ENCODE data around the gene TRPV6.

DNA sequence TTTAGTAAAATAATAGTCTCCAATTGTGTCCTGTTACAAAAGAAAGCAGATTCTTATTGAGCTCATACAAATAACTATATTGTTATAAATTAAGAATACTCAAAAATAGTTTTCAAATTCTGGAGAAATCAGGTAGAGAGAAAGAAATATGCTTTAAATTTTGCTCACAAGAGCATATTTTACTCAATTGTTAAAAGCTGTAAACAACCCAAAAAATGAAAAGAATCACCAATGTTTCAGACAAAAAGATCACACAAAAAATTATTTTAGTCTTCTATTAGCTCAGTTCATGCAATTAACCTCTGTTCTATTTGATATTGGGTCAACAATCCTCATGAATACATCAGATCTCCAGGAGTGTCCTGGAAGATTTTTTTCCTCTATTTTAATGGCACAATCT, 18.6 kb upstream of the TRPV6 start:
- TF ChIP-seq, protein P1, sequence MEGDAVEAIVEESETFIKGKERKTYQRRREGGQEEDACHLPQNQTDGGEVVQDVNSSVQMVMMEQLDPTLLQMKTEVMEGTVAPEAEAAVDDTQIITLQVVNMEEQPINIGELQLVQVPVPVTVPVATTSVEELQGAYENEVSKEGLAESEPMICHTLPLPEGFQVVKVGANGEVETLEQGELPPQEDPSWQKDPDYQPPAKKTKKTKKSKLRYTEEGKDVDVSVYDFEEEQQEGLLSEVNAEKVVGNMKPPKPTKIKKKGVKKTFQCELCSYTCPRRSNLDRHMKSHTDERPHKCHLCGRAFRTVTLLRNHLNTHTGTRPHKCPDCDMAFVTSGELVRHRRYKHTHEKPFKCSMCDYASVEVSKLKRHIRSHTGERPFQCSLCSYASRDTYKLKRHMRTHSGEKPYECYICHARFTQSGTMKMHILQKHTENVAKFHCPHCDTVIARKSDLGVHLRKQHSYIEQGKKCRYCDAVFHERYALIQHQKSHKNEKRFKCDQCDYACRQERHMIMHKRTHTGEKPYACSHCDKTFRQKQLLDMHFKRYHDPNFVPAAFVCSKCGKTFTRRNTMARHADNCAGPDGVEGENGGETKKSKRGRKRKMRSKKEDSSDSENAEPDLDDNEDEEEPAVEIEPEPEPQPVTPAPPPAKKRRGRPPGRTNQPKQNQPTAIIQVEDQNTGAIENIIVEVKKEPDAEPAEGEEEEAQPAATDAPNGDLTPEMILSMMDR (conservative IDR thresholded peaks at IDR 0.05; ENCODE audit: low read depth, low read length) = no peak
- TF ChIP-seq BHLHE40 (IDR thresholded peaks at IDR 0.05; ENCODE audit: low read depth, low read length) = no peak
- TF ChIP-seq, protein P2, sequence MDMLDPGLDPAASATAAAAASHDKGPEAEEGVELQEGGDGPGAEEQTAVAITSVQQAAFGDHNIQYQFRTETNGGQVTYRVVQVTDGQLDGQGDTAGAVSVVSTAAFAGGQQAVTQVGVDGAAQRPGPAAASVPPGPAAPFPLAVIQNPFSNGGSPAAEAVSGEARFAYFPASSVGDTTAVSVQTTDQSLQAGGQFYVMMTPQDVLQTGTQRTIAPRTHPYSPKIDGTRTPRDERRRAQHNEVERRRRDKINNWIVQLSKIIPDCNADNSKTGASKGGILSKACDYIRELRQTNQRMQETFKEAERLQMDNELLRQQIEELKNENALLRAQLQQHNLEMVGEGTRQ (IDR thresholded peaks at IDR 0.05; ENCODE audit: low read depth, low read length) = no peak
- TF ChIP-seq RAD21 (IDR thresholded peaks at IDR 0.05; ENCODE audit: low read length) = no peak
- no peak for TF ChIP-seq POLR2A (IDR thresholded peaks at IDR 0.05; ENCODE audit: low read depth, low read length)
